A673 (cell line): Measurements from ENCODE around the gene FBXO38. TPM values are rescaled to one million over a fixed set of nuclear protein-coding genes. Genes with fewer than 3 reads are reported as not detected.

ENCODE experiments used
- BruUV-seq: library from RNA; stranded (reverse); fragments of 400-500 nt; replicated peaks from 2 replicates; lab custom pipeline; 2021; lab: Mats Ljungman, UMichigan
- CTCF ChIA-PET: fragments of 300-600 bp; sonication (Branson Sonifier 250); formaldehyde crosslinking; loops from one replicate; lab custom pipeline; 2022; ENCODE audit warnings: antibody characterized with exemption; lab: Charles Lee
- POLR2A ChIA-PET: fragments of 300-600 bp; sonication (Branson Sonifier 250); formaldehyde crosslinking; loops from one replicate; lab custom pipeline; 2022; ENCODE audit warnings: antibody characterized with exemption; ENCODE audit not compliant: low non-redundant PET; lab: Charles Lee
- DNase-seq: peaks from one replicate; pipeline ENCODE4 v3.0.0-alpha.2; 2015; ENCODE audit warnings: low spot score
- H3K27ac ChIP-seq: fragments of 200-600 bp; sonication (generic); 2 replicates; pipeline ENCODE4 v1.5.1; 2016; ENCODE audit warnings: mixed run types, low read depth, mild to moderate bottlenecking, mixed read lengths, antibody characterized with exemption, low read length; ENCODE audit not compliant: poor library complexity, severe bottlenecking
- H3K27me3 ChIP-seq: fragments of 200-600 bp; sonication (generic); replicated peaks from 2 replicates; pipeline ENCODE4 v1.6.1; 2017; ENCODE audit warnings: mixed run types, low read depth, mild to moderate bottlenecking, mixed read lengths, antibody characterized with exemption, low read length; ENCODE audit not compliant: insufficient read depth, poor library complexity
- H3K36me3 ChIP-seq: fragments of 200-600 bp; sonication (generic); 2 replicates; pipeline ENCODE4 v1.6.1; 2016; ENCODE audit warnings: mixed run types, mild to moderate bottlenecking, mixed read lengths, antibody characterized with exemption, low read length; ENCODE audit not compliant: insufficient read depth, poor library complexity, severe bottlenecking
- H3K4me1 ChIP-seq: fragments of 200-600 bp; sonication (generic); 2 replicates; pipeline ENCODE4 v1.6.1; 2017; ENCODE audit warnings: mixed run types, mild to moderate bottlenecking, mixed read lengths, antibody characterized with exemption, low read length; ENCODE audit not compliant: insufficient read depth, poor library complexity, severe bottlenecking
- H3K4me3 ChIP-seq: fragments of 200-600 bp; sonication (generic); 2 replicates; pipeline ENCODE4 v1.5.1; 2016; ENCODE audit warnings: low read depth, mixed run types, mild to moderate bottlenecking, mixed read lengths, low read length; ENCODE audit not compliant: poor library complexity, severe bottlenecking
- H3K9me3 ChIP-seq: fragments of 200-600 bp; sonication (generic); 2 replicates; pipeline ENCODE4 v1.6.1; 2016; ENCODE audit warnings: mixed run types, low read depth, mild to moderate bottlenecking, mixed read lengths, antibody characterized with exemption, low read length; ENCODE audit not compliant: poor library complexity, severe bottlenecking
- EZH2 ChIP-seq: fragments of 200-600 bp; sonication (generic); IDR thresholded peaks from 2 replicates; pipeline ENCODE4 v1.6.1; 2017; ENCODE audit warnings: borderline replicate concordance, low read depth, mild to moderate bottlenecking, mixed read lengths, antibody characterized with exemption, low read length; ENCODE audit not compliant: poor library complexity, severe bottlenecking
- intact Hi-C: fragments of 100-400 bp; cut with micrococcal nuclease; formaldehyde crosslinking; loops from one replicate; pipeline ENCODE4 v1.10.0; 2022; ENCODE audit not compliant: unreplicated experiment
- total RNA-seq: library from RNA; stranded (reverse); gene quantifications from 2 replicates; pipeline ENCODE4 v1.2.3, GENCODE V29; 2021
- TF ChIP-seq, protein P1 (sequence below): fragments of 300-800, 200-600 bp; sonication (generic); conservative IDR thresholded peaks from 2 replicates; pipeline ENCODE4 v1.5.1; 2017; ENCODE audit warnings: low read depth, mild to moderate bottlenecking, antibody characterized with exemption, low read length, moderate library complexity, mixed read lengths

The FBXO38 gene
- total RNA-seq, 1 experiment from 2014 or later = 36.7 TPM

DNA sequence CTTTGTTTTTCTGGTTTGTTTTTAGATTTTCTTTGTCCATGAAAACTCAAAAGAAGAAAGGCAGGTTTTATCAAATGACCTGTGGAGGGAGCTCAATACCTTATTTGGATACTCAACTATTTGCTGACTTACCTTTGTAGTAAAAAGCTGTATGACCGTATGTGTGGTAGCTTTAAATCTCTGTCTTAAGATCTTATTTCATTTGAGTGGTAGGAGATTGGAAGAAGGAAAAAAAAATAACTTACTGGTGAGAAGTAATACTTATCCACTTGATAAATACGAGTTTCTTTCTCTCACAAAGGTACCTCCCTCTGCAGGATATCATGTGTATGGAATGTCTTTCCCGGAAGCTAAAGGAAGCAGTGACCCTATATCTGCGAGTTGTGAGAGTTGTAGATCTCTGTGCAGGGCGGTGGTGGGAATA is 15.0 kb downstream of the FBXO38 start:
- POLR2A ChIA-PET = no interaction called here

DNA sequence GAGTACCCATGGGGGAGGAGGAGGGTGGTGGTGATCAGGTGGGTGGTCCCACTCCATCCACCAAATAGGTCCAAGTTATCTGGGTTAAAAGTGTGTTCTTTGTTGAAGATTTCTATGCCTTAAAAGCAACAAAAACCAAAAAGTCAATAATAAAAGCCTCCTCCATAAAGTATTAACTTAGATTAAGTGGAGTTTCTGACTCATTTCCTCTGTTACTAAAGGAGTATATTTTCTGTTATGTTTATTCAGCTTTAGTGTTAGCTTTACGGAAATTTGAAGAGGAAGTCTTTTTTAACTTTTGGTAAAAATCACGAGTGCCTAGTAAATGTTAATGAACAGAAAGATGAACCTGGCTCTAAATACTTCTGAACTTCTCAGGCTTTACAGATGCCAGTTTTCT is 17.8 kb downstream of the FBXO38 start:
- peaks cover 33% of the 10 kb centered on the region for H3K36me3 ChIP-seq
- H3K4me1 ChIP-seq = peaks cover 14% of the 10 kb centered on the region
- H3K27me3 ChIP-seq = no peaks in the 10 kb centered on the region
- BruUV-seq = no TSS peak
- POLR2A ChIA-PET = no interaction called here
- CTCF ChIA-PET = interaction anchor here (1.3 kb wide), 1 partner anchor 329 kb away, joined by 6 read pairs; no protein-coding TSS in a partner anchor
- intact Hi-C loops = no loop called here
- peak; percentile 55 for DNase-seq
- H3K9me3 ChIP-seq = no peaks in the 10 kb centered on the region
- no peak overlapping the region for H3K4me3 ChIP-seq
- TF ChIP-seq EZH2 = no peak
- TF ChIP-seq, protein P1, sequence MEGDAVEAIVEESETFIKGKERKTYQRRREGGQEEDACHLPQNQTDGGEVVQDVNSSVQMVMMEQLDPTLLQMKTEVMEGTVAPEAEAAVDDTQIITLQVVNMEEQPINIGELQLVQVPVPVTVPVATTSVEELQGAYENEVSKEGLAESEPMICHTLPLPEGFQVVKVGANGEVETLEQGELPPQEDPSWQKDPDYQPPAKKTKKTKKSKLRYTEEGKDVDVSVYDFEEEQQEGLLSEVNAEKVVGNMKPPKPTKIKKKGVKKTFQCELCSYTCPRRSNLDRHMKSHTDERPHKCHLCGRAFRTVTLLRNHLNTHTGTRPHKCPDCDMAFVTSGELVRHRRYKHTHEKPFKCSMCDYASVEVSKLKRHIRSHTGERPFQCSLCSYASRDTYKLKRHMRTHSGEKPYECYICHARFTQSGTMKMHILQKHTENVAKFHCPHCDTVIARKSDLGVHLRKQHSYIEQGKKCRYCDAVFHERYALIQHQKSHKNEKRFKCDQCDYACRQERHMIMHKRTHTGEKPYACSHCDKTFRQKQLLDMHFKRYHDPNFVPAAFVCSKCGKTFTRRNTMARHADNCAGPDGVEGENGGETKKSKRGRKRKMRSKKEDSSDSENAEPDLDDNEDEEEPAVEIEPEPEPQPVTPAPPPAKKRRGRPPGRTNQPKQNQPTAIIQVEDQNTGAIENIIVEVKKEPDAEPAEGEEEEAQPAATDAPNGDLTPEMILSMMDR = no peak
- no peak overlapping the region for H3K27ac ChIP-seq

More for the DNA sequence above, 15.0 kb downstream of the FBXO38 start:
- Histone ChIP-seq H3K27me3 (no peaks in the 10 kb centered on the region), H3K27ac (no peak overlapping the region), H3K4me3 (no peak overlapping the region), H3K9me3 (no peaks in the 10 kb centered on the region), H3K4me1 (peaks cover 11% of the 10 kb centered on the region), H3K36me3 (peaks cover 30% of the 10 kb centered on the region)
- no peak for DNase-seq
- intact Hi-C loops = no loop called here
- CTCF ChIA-PET = interaction anchor here (0.7 kb wide), 3 partner anchors 332 to 790 kb away, joined by 4 to 5 read pairs (median 4); no protein-coding TSS in a partner anchor
- no peak for TF ChIP-seq EZH2
- TF ChIP-seq, protein P1 = no peak
- no TSS peak for BruUV-seq

DNA sequence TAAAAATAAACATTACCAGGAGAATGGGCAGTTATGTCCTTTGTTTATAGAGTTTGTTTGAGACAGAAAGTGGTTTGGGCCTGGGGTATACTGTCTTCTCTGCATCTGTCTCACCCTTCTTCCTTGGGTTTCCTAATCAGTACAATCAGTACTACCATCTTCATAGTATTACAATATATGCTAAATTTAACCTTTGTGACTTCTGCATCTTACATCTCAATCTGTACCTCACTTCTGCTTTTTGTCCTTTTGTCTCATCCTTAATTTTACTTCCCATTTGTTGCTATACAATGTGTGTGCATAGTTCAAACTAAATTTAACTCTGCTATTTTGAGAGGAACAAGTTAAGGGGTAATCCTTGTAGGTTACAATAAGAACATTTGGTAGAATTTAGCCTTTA is 19.6 kb downstream of the FBXO38 start:
- intact Hi-C loops = no loop called here
- Histone ChIP-seq H3K36me3 (peaks cover 37% of the 10 kb centered on the region), H3K27me3 (no peaks in the 10 kb centered on the region), H3K4me3 (no peak overlapping the region), H3K27ac (no peak overlapping the region), H3K9me3 (no peaks in the 10 kb centered on the region), H3K4me1 (peaks cover 14% of the 10 kb centered on the region)
- ChIA-PET POLR2A (no interaction called here), CTCF (no interaction called here)
- no peak for DNase-seq
- no TSS peak for BruUV-seq
- TF ChIP-seq, protein P1 = no peak
- no peak for TF ChIP-seq EZH2
